Activated CD4-positive, alpha-beta T cell treated with anti-CD3 and anti-CD28 coated beads, Interleukin-2, amount 50 U/mL, for 24 hours (primary cell): ENCODE results near the gene PINK1.

Source experiments
- DNase-seq, 2 donors: peaks; one replicate each; pipeline ENCODE4 v3.0.0-alpha.2; 2020; ENCODE audit warnings: low read depth in 1 of 2, low spot score in 1 of 2

The PINK1 gene

GRCh38 chr1:20680269-20680668 lies 47.0 kb downstream of the PINK1 start:
- no peak for DNase-seq

DNA sequence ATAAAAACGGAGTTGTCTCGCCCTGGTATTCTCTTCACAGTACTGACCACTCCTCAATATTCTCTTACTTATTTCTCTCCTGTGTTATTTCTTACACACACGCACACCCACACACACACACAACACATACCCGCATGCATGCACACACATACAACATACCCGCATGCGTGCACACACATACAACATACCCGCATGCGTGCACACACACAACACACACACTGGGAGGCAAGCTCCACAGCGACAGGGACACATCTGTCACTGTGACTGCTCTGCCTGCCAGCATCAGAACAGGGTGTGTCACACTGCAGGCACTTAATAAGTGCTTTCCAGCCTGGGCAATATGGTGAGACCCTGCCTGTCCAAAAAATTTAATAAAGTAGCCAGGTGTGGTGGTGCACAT lies 48.7 kb downstream of the PINK1 start:
- DNase-seq = no peak

- no peak for DNase-seq
Measured at GRCh38 chr1:20682571-20683236, 49.4 kb downstream of the PINK1 start.

DNA sequence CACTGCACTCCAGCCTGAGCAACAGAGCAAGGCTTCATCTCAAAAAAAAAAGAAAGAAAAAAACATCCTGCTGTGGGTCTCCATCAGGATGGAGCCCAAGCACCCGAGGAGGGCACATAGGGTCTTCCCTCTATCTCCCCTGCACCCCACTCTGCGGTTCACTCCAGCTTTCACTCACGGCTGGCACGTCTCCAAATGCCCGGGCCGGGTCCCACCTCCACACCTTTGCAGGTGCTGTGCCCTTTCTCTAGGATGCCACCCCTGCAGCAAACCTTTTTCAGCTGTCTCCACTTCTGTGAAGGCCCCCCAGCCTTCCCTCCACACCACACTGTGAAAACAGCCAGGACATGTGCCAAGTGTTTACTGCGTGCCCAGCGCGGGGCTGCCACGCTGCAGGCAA lies 50.4 kb downstream of the PINK1 start:
- no peak for DNase-seq

- no peak for DNase-seq
Measured at GRCh38 chr1:20684050-20684620, 50.9 kb downstream of the PINK1 start.

GRCh38 chr1:20684651-20685050 lies 51.4 kb downstream of the PINK1 start:
- no peak for DNase-seq

DNA sequence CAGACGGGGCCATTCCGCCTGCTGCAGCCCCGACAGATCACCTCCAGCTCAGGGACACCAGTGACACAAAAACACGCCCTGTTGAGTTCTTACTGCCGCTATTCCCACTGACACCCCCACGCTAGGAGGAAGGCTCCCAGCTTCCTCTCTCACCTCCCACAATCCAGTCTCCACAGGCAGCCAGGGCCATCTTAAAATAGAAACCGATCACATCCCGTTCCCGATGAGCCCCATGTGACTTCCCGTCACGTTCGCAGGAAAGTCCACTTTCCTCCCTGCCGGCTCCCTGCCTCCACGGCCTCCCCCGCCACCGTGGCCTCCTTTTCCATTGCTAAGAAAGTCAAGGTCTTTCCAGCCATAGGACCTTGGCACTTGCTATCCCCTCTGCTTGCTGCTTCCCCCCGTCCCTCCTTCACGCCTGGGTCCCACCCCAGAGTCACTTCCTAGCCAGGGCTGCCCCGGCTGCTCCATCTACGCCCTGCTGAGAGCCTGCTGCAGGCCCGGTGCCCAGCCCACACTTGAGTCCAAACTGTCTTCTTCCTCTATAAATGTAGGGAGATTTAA lies 51.9 kb downstream of the PINK1 start:
- DNase-seq = no peak

DNA sequence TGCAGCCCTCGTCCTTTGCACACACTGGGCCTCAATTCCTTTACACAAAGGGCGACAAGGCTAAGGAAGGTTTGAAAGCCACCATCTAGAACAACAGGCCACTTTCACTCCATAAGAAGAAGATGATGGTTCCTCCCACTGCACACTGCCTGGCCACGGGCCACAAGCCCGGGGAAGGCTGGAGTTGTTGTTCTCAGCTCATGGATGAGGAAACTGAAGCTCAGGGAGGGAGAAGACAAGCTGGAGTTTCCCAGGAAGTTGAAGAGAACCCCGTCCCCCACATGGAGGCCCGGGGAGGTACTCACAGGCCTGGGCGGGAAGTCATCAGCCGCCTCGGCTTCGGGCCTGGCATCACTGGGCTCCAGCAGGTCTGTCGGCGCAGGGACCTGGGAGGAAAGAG lies 52.5 kb downstream of the PINK1 start:
- DNase-seq = no peak

- DNase-seq = no peak
Measured at GRCh38 chr1:20686883-20687725, 53.8 kb downstream of the PINK1 start.

DNA sequence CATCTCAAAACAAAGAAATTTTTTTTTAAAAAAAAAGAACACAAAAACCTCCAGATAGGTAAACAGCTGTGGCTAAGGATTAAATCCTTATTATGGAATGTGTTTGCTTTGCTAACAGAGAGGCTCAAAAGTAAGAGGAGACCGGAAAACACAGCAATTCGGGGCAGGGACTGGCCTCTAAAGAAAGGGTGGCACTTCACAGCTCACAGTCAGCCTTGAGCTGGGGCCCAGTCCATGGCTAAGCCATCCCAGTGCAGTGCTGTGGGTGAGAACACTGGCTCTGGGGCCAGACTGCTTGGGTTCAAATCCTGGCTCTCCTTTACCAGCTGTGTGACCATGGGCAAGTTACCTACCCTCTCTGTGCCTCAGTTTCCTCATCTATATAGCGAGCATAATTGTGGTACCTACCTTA lies 56.4 kb downstream of the PINK1 start:
- no peak for DNase-seq

DNA sequence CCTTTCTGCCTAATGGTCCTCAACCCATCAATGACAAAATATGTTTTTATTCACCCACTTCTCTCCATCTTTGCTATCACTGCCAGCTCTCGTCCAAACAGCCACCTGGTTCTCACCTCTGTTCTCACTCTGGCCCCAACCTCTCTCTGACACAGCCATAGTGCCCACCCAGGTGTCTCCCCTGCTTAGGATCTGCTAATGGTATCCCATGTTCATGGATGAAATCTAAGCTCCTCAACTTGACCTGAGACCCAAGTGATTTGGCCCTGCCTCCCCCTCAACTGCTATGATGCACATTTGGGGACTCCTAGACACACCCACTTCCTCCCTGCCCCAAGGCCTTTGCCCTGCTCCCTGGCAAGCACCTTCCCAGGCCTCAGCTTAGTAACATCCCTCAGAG lies 58.6 kb downstream of the PINK1 start:
- no peak for DNase-seq

GRCh38 chr1:20693623-20694022 lies 60.4 kb downstream of the PINK1 start:
- no peak for DNase-seq

- no peak for DNase-seq
Measured at GRCh38 chr1:20695515-20695914, 62.3 kb downstream of the PINK1 start.

DNA sequence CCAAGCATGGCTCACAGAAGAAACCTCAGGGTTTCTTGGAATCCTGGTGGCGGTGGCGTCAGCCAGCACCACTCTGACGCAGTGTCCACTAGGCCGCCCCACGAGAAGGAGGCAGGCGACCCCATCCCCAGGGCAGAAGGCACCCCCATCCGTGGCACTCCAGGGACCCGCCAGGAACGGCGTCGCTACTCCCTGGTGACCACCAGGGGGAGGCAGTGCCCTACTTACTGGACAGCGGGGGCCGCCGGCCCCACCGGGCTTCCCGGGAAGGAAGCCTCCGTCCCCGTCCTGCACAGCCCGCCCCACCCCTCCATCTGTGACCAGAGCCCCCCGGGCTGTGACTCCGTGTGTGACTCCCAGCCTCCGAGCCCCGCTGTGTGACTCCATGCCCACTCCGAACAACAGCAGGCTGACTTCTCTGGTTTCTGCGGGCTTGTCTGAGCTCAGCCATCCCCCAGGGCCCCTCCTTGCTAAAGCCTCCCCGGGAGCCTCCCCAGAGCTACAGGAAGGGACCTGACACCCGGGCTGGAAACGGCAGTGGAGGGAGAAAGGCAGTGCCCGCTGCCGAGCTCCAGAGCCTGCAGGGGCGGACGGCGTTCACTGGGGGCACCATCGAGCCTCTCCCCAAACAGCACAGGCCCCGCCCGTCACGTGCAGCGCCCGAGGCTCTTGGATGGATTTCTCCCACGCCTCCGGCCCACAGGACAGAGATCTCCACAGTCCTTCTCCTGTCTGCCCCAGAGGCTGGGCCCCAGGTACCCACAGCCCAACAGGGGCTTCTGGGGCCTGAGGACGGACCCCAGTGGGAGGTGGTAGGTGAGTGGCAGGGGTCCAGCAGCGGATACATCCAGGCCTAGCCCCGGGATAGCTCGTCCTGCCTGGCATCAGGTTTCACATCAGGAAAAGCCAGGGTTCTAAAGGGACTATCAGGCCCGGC lies 63.4 kb downstream of the PINK1 start:
- peak; percentile 49 to 69 for DNase-seq

- no peak for DNase-seq
Measured at GRCh38 chr1:20697563-20697962, 64.3 kb downstream of the PINK1 start.

DNA sequence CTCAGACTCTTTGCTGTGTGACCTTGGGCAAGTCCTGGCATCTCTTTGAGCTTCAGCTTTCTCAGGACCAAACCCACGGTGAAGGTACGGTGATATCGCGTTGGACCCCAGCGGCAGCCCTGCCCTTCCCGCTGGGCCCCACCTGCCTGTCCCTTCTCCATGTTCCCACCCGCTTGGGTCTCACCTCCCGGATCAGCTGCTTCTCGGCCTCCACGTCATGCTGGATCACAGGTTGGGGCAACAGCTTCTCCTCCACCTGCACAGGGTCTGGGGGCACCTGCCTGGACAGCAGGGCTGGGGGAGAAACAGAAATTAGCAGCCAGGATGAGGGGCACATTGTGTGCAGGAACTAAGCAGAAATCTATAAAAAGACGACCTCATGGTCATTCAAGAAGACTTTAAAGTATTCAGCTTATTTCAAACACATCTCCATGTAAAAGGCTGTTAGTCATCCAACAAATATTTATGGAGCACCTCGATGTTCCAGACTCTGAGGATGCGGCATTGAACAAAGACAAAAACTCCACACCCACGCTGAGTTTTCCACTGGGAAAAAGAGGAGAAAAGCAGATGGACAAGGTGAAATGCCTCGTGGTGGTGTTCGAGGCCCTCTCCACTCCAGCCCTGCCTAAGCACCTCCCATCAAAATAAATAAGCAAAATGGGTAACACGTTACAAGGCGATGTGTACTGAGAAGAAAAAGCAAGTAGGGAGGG lies 65.1 kb downstream of the PINK1 start:
- DNase-seq = no peak

DNA sequence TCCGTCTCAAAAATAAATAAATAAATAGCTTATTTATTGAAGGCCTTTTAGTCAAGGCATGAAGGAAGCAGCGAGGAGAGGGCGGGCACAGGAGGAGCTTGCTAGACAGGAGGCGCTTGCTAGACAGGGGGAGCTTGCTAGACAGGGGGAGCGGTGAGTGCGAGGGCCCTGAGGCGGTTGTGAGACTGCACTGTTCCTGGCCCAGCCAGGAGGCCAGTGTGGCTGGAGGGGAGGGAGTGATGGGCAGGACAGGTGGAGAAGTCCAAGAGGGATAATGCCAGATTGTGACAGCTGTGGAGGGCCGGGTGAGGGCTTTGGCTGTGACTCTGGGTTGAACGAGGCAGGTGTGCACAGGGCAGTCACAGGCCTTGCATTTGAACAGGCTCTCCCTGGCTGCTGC lies 66.3 kb downstream of the PINK1 start:
- no peak for DNase-seq

DNA sequence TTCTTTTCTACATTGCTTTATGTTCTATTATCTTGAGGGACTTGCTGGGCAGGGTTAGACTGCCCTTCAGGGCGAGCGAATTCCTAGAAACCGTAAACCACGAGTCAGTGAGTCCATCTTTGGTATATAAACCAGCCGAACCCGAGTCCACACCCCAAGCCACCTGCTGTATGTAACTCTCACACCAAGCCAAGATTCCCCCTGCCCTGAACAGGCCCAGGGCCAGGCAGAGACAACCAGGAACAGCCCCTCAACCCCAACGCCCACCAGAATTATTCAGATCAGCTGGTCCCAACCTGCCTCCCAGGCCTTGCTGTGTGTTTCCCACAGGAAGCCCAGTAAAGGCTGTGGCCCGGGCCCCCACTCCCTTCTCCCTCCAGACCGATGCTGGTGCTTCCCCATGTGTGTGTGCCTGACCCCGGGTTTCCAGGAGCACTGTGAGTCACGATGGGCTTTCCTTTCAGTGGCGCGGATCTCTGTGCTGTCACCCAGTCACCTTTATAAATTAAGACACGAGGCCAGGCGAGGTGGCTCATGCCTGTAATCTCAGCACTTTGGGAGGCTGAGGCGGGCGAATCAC lies 67.5 kb downstream of the PINK1 start:
- DNase-seq = no peak
